Endothelial cell of umbilical vein (primary cell): ENCODE data around the gene FAM50B. TPM values are rescaled to one million over a fixed set of nuclear protein-coding genes. Genes with fewer than 3 reads are reported as not detected.

Experiments used
- BruUV-seq: library from RNA; stranded (reverse); fragments of 400-500 nt; replicated peaks from 2 replicates; lab custom pipeline; 2021; lab: Mats Ljungman, UMichigan
- CTCF ChIA-PET: fragments of 300-600, 350-600 bp; sonication (Branson Sonifier 250); formaldehyde crosslinking; loops from one replicate; lab custom pipeline; 2021; ENCODE audit warnings: antibody characterized with exemption, inconsistent platforms; lab: Charles Lee
- POLR2A ChIA-PET: fragments of 300-600, 350-600 bp; sonication (Branson Sonifier 250); formaldehyde crosslinking; loops from one replicate; lab custom pipeline; 2021; ENCODE audit warnings: antibody characterized with exemption, inconsistent platforms; lab: Charles Lee
- DNase-seq: peaks from one replicate; pipeline ENCODE4 v3.0.0-alpha.2; 2011; ENCODE audit warnings: low read depth, low spot score
- FAIRE-seq: peaks from 2 replicates; lab custom pipeline; 2011; peaks lifted over from hg19 to GRCh38; lab: Jason Lieb, UNC
- H2AFZ ChIP-seq: 2 replicates; pipeline ENCODE4 v1.6.0; 2012; ENCODE audit warnings: low read depth, low read length, control low read depth, inconsistent platforms
- H3K27ac ChIP-seq: 2 replicates; pipeline ENCODE4 v1.5.1; 2011; ENCODE audit warnings: low read depth, mild to moderate bottlenecking, control low read depth, low read length, moderate library complexity; ENCODE audit not compliant: insufficient read depth
- H3K27me3 ChIP-seq, 2 experiments: 2 replicates each; pipeline versions ENCODE4 v1.6.0 to v1.6.1; 2011; ENCODE audit warnings: low read length in 2 of 2, mixed read lengths in 1 of 2; ENCODE audit not compliant: control insufficient read depth in 2 of 2, insufficient read depth in 2 of 2
- H3K36me3 ChIP-seq, 2 experiments: 2 replicates in 1 of 2; 3 replicates in 1 of 2; pipeline ENCODE4 v1.5.1; 2011; ENCODE audit warnings: low read length in 2 of 2, mild to moderate bottlenecking in 1 of 2, moderate library complexity in 1 of 2; ENCODE audit not compliant: control insufficient read depth in 2 of 2, insufficient read depth in 2 of 2; ENCODE audit errors: extremely low read depth in 1 of 2
- H3K4me1 ChIP-seq: 3 replicates; pipeline ENCODE4 v1.5.1; 2011; ENCODE audit warnings: mild to moderate bottlenecking, low read length; ENCODE audit not compliant: control insufficient read depth, insufficient read depth; ENCODE audit errors: extremely low read depth
- H3K4me2 ChIP-seq: 2 replicates; pipeline ENCODE4 v1.6.1; 2011; ENCODE audit warnings: low read length, control low read depth, mixed read lengths; ENCODE audit not compliant: insufficient read depth
- H3K4me3 ChIP-seq, 3 experiments: fragments of 200-600 bp in 1 of 3; sonication (generic), shearing (Covaris generic) in 1 of 3; replicated peaks in 1 of 3; 2 replicates each; pipeline ENCODE4 v1.5.1; 2011 to 2016; ENCODE audit warnings: control low read depth in 3 of 3, low read length in 3 of 3, mild to moderate bottlenecking in 2 of 3, inconsistent platforms in 1 of 3, low read depth in 1 of 3, moderate library complexity in 1 of 3; ENCODE audit not compliant: insufficient read depth in 1 of 3
- H3K79me2 ChIP-seq: 2 replicates; pipeline ENCODE4 v1.6.0; 2012; ENCODE audit warnings: low read length, inconsistent platforms; ENCODE audit not compliant: control insufficient read depth, insufficient read depth
- H3K9ac ChIP-seq: replicated peaks from 2 replicates; pipeline ENCODE3; 2011; ENCODE audit warnings: low read length, control low read depth; ENCODE audit not compliant: insufficient read depth; ENCODE audit errors: extremely low read depth
- H3K9me1 ChIP-seq: replicated peaks from 3 replicates; pipeline ENCODE4 v1.6.0; 2011; ENCODE audit warnings: mild to moderate bottlenecking, low read length; ENCODE audit not compliant: control insufficient read depth, insufficient read depth; ENCODE audit errors: extremely low read depth
- H3K9me3 ChIP-seq: replicated peaks from 2 replicates; pipeline ENCODE4 v1.5.1; 2012; ENCODE audit warnings: low read length, inconsistent platforms; ENCODE audit not compliant: control insufficient read depth, insufficient read depth
- H4K20me1 ChIP-seq: replicated peaks from 2 replicates; pipeline ENCODE3; 2011; ENCODE audit warnings: mild to moderate bottlenecking, low read length; ENCODE audit not compliant: control insufficient read depth, insufficient read depth; ENCODE audit errors: extremely low read depth
- EZH2 ChIP-seq: IDR thresholded peaks from 2 replicates; pipeline ENCODE4 v1.6.1; 2012; ENCODE audit warnings: borderline replicate concordance, low read depth, mild to moderate bottlenecking, moderate library complexity, low read length, inconsistent platforms; ENCODE audit not compliant: severe bottlenecking
- FOS ChIP-seq: IDR thresholded peaks from 2 replicates; pipeline ENCODE4 v1.6.1; 2011; ENCODE audit warnings: mild to moderate bottlenecking, low read length, moderate library complexity, borderline replicate concordance; ENCODE audit not compliant: insufficient read depth
- GATA2 ChIP-seq: IDR thresholded peaks from 2 replicates; pipeline ENCODE4 v1.7.0; 2011; ENCODE audit warnings: low read depth, mild to moderate bottlenecking, moderate library complexity, mixed read lengths, low read length; ENCODE audit not compliant: insufficient read length, insufficient read depth
- JUN ChIP-seq: IDR thresholded peaks from 2 replicates; pipeline ENCODE4 v1.6.1; 2011; ENCODE audit warnings: borderline replicate concordance, low read depth; ENCODE audit not compliant: insufficient read length, insufficient read depth
- MAX ChIP-seq: IDR thresholded peaks from 2 replicates; pipeline ENCODE4 v1.6.1; 2011; ENCODE audit not compliant: insufficient read depth, insufficient read length
- MYC ChIP-seq: IDR thresholded peaks from one replicate; pipeline ENCODE4 v1.6.1; 2011; ENCODE audit warnings: mild to moderate bottlenecking, low read depth, low read length
- POLR2A ChIP-seq: IDR thresholded peaks from 2 replicates; pipeline ENCODE4 v1.6.1; 2012; ENCODE audit warnings: low read depth, mild to moderate bottlenecking, control low read depth, low read length
- POLR2AphosphoS5 ChIP-seq: IDR thresholded peaks from 2 replicates; pipeline ENCODE4 v1.6.1; 2012; ENCODE audit warnings: low read depth, mild to moderate bottlenecking, control low read depth, low read length, moderate library complexity; ENCODE audit not compliant: insufficient read depth
- dilution Hi-C: fragments of 300-500 bp; cut with MboI; formaldehyde crosslinking; loops from one replicate; pipeline ENCODE4 v1.15.0; 2019; ENCODE audit warnings: low sequenced_read_pairs; ENCODE audit not compliant: extremely low pct_ligation_motif_present
- intact Hi-C: fragments of 100-400 bp; cut with micrococcal nuclease; formaldehyde crosslinking; loops from one replicate; pipeline ENCODE4 v1.10.0; 2022
- polyA plus RNA-seq, 4 experiments: library from polyadenylated mRNA; depleted of rRNA in 3 of 4; stranded (reverse) in 3 of 4; unstranded in 1 of 4; fragments of >200 nt; gene quantifications; 2 replicates each; pipeline versions ENCODE4 v1.2.1 to v1.2.3, GENCODE V29; 2011 to 2012; ENCODE audit warnings: missing spikeins in 1 of 4
- total RNA-seq: library from RNA; stranded (reverse); gene quantifications from 2 replicates; pipeline ENCODE4 v1.2.3, GENCODE V29; 2021
- TF ChIP-seq, protein P1 (sequence below), 2 donors: IDR thresholded peaks; 1 replicate in 1 of 2; 2 replicates in 1 of 2; pipeline ENCODE4 v1.5.1; 2011; ENCODE audit warnings: low read length in 2 of 2, mild to moderate bottlenecking in 2 of 2, moderate library complexity in 2 of 2, control low read depth in 1 of 2, inconsistent platforms in 1 of 2, low read depth in 1 of 2; ENCODE audit not compliant: insufficient read depth in 1 of 2; ENCODE audit errors: extremely low read depth in 1 of 2

FAM50B gene
- total and polyA plus RNA-seq, 2 donors (not counting 3 experiments of a cell fraction or from before 2014, with no cell fraction given), result 10.0 to 14.1 TPM

DNA sequence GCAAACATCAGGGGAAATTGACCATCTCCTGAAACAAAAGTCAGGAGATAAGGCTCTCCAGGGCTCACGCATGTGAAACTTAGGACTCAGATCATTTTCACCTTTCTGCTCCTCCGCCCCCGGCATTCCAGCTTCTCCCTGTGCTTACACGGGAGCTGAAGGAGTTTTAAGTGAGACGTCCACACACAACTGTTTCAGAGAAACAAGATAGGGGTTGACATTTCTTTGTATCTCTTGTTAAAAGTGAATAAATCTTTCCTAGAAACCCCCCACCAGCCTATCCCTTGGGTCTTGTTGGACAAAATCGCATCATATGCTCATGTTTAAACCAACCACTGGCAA lies 46.1 kb downstream of the FAM50B start:
- Histone ChIP-seq H3K4me1 (no peaks in the 10 kb centered on the region), H3K79me2 (no peaks in the 10 kb centered on the region), H4K20me1 (no peaks in the 10 kb centered on the region), H3K9me1 (no peaks in the 10 kb centered on the region), H2AFZ (no peak overlapping the region), H3K4me2 (no peak overlapping the region), H3K36me3 (no peaks in the 10 kb centered on the region), H3K27me3 (no peaks in the 10 kb centered on the region), H3K4me3 (no peak overlapping the region), H3K9ac (no peak overlapping the region), H3K27ac (no peak overlapping the region), H3K9me3 (no peaks in the 10 kb centered on the region)
- FAIRE-seq (no peak), DNase-seq (no peak)
- BruUV-seq, result no TSS peak
- CTCF ChIA-PET, result interaction anchor here (0.9 to 3.9 kb wide), 5 partner anchors 10 to 83 kb away, joined by 3 to 18 read pairs (median 9); no protein-coding TSS in a partner anchor
- intact Hi-C loops (no loop called here), dilution Hi-C loops (no loop called here)
- TF ChIP-seq MYC (no peak), JUN (no peak), FOS (no peak), POLR2A (no peak), MAX (no peak), POLR2AphosphoS5 (no peak), EZH2 (no peak)
- POLR2A ChIA-PET, result no interaction called here

- Histone ChIP-seq H3K4me3 (no peak overlapping the region), H3K9ac (no peak overlapping the region), H3K4me1 (no peaks in the 10 kb centered on the region), H3K4me2 (no peak overlapping the region), H4K20me1 (no peaks in the 10 kb centered on the region), H3K9me1 (no peaks in the 10 kb centered on the region), H3K36me3 (no peaks in the 10 kb centered on the region), H3K27ac (no peak overlapping the region), H3K79me2 (no peaks in the 10 kb centered on the region), H2AFZ (no peak overlapping the region), H3K9me3 (no peaks in the 10 kb centered on the region), H3K27me3 (no peaks in the 10 kb centered on the region)
- no peak for FAIRE-seq
- CTCF ChIA-PET, result interaction anchor here (0.9 to 3.0 kb wide), 4 partner anchors 10 to 83 kb away, joined by 3 to 11 read pairs (median 7); no protein-coding TSS in a partner anchor
- intact Hi-C loops (no loop called here), dilution Hi-C loops (no loop called here)
- DNase-seq, result no peak
- no peak for TF ChIP-seq GATA2
- no peak for TF ChIP-seq JUN
- no peak for TF ChIP-seq MAX
- TF ChIP-seq EZH2, result no peak
- no peak for TF ChIP-seq POLR2AphosphoS5
- TF ChIP-seq MYC, result no peak
- TF ChIP-seq FOS, result no peak
- TF ChIP-seq POLR2A, result no peak
- TF ChIP-seq, protein P1, sequence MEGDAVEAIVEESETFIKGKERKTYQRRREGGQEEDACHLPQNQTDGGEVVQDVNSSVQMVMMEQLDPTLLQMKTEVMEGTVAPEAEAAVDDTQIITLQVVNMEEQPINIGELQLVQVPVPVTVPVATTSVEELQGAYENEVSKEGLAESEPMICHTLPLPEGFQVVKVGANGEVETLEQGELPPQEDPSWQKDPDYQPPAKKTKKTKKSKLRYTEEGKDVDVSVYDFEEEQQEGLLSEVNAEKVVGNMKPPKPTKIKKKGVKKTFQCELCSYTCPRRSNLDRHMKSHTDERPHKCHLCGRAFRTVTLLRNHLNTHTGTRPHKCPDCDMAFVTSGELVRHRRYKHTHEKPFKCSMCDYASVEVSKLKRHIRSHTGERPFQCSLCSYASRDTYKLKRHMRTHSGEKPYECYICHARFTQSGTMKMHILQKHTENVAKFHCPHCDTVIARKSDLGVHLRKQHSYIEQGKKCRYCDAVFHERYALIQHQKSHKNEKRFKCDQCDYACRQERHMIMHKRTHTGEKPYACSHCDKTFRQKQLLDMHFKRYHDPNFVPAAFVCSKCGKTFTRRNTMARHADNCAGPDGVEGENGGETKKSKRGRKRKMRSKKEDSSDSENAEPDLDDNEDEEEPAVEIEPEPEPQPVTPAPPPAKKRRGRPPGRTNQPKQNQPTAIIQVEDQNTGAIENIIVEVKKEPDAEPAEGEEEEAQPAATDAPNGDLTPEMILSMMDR (IDR thresholded peaks at IDR 0.05; ENCODE audit: extremely low read depth in 1 of 2, insufficient read depth in 1 of 2, low read depth in 1 of 2, low read length in 2 of 2), result no peak
- no TSS peak for BruUV-seq
- POLR2A ChIA-PET, result no interaction called here
Observed at GRCh38 chr6:3895805-3896204, 46.6 kb downstream of the FAM50B start.
